Measurements from ENCODE around the gene ATG13.

ATG13 gene

GRCh38 chr11:46617972-46618314 is 590 bp downstream of the ATG13 start:
- no peak for DNase-seq (ENCODE audit: low spot score)
- in situ Hi-C loops (cut with MboI; ENCODE audit: low sequenced_read_pairs, unreplicated experiment), result no loop called here

GRCh38 chr11:46618837-46619236 is 1.5 kb downstream of the ATG13 start:
- TF ChIP-seq, protein P1, sequence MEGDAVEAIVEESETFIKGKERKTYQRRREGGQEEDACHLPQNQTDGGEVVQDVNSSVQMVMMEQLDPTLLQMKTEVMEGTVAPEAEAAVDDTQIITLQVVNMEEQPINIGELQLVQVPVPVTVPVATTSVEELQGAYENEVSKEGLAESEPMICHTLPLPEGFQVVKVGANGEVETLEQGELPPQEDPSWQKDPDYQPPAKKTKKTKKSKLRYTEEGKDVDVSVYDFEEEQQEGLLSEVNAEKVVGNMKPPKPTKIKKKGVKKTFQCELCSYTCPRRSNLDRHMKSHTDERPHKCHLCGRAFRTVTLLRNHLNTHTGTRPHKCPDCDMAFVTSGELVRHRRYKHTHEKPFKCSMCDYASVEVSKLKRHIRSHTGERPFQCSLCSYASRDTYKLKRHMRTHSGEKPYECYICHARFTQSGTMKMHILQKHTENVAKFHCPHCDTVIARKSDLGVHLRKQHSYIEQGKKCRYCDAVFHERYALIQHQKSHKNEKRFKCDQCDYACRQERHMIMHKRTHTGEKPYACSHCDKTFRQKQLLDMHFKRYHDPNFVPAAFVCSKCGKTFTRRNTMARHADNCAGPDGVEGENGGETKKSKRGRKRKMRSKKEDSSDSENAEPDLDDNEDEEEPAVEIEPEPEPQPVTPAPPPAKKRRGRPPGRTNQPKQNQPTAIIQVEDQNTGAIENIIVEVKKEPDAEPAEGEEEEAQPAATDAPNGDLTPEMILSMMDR (IDR thresholded peaks at IDR 0.05; ENCODE audit: borderline replicate concordance, control extremely low read depth, extremely low read depth, insufficient read depth, missing control alignments), result no peak
- no peak for DNase-seq (ENCODE audit: low spot score)
- in situ Hi-C loops (cut with MboI; ENCODE audit: low sequenced_read_pairs, unreplicated experiment), result no loop called here

More at GRCh38 chr11:46617972-46618314, 590 bp downstream of the ATG13 start:
- TF ChIP-seq, protein P1 (IDR thresholded peaks at IDR 0.05; ENCODE audit: borderline replicate concordance, control extremely low read depth, extremely low read depth, insufficient read depth, missing control alignments), result no peak

- TF ChIP-seq, protein P1 (IDR thresholded peaks at IDR 0.05; ENCODE audit: borderline replicate concordance, control extremely low read depth, extremely low read depth, insufficient read depth, missing control alignments), result no peak
- in situ Hi-C loops (cut with MboI; ENCODE audit: low sequenced_read_pairs, unreplicated experiment), result no loop called here
- no peak for DNase-seq (ENCODE audit: low spot score)
These were observed 8.1 kb downstream of the ATG13 start for GRCh38 chr11:46625406-46625805.

- TF ChIP-seq, protein P1 (IDR thresholded peaks at IDR 0.05; ENCODE audit: borderline replicate concordance, control extremely low read depth, extremely low read depth, insufficient read depth, missing control alignments), result no peak
- no peak for DNase-seq (ENCODE audit: low spot score)
- in situ Hi-C loops (cut with MboI; ENCODE audit: low sequenced_read_pairs, unreplicated experiment), result no loop called here
These were observed 11.6 kb downstream of the ATG13 start for GRCh38 chr11:46628961-46629360.

GRCh38 chr11:46630237-46630636 is 12.9 kb downstream of the ATG13 start:
- DNase-seq (ENCODE audit: low spot score), result no peak
- TF ChIP-seq, protein P1 (IDR thresholded peaks at IDR 0.05; ENCODE audit: borderline replicate concordance, control extremely low read depth, extremely low read depth, insufficient read depth, missing control alignments), result no peak
- in situ Hi-C loops (cut with MboI; ENCODE audit: low sequenced_read_pairs, unreplicated experiment), result no loop called here

GRCh38 chr11:46631676-46632075 is 14.3 kb downstream of the ATG13 start:
- TF ChIP-seq, protein P1 (IDR thresholded peaks at IDR 0.05; ENCODE audit: borderline replicate concordance, control extremely low read depth, extremely low read depth, insufficient read depth, missing control alignments), result no peak
- in situ Hi-C loops (cut with MboI; ENCODE audit: low sequenced_read_pairs, unreplicated experiment), result no loop called here
- DNase-seq (ENCODE audit: low spot score), result no peak

DNA sequence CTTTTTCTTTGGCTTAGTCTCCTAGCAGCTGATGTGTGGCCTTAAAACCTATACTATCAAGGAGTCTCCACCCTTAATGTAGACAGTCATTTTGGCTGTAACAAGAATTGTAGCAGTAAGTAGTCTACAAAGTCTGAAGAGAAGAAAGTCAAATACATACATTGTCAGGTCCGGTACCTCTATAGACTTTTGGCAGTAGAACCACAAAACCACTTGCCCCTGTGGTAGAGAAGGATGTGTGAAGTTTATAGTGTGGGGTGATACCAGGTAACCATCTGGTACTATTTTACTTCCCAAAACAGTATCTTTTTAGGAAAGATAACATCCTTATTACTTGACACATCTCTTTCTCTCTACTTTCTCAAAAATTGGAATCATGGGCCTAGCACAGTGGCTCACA is 15.1 kb downstream of the ATG13 start:
- TF ChIP-seq, protein P1 (IDR thresholded peaks at IDR 0.05; ENCODE audit: borderline replicate concordance, control extremely low read depth, extremely low read depth, insufficient read depth, missing control alignments), result no peak
- in situ Hi-C loops (cut with MboI; ENCODE audit: low sequenced_read_pairs, unreplicated experiment), result no loop called here
- no peak for DNase-seq (ENCODE audit: low spot score)
